IMR-90 (cell line): ENCODE measurements around the gene SIRT5. TPM values are rescaled to one million over a fixed set of nuclear protein-coding genes. Genes with fewer than 3 reads are reported as not detected.

Experiments
- ATAC-seq: fragments of 200-7000 bp; cut with Tn5 transposase; 2 replicates; pipeline ENCODE4 v1.9.1; 2020; ENCODE audit warnings: low read depth, mild to moderate bottlenecking, moderate library complexity
- BruUV-seq: library from RNA; stranded (reverse); fragments of 400-500 nt; replicated peaks from 2 replicates; lab custom pipeline; 2021; lab: Mats Ljungman, UMichigan
- CTCF ChIA-PET: fragments of 300-600 bp; formaldehyde crosslinking; extraction: SDS; loops from one replicate; lab custom pipeline; 2021; ENCODE audit warnings: antibody characterized with exemption; lab: Yijun Ruan, JAX
- POLR2A ChIA-PET: fragments of 300-600 bp; sonication (Branson Sonifier 250); formaldehyde crosslinking; loops from one replicate; lab custom pipeline; 2022; ENCODE audit warnings: antibody characterized with exemption; ENCODE audit not compliant: unreplicated experiment; lab: Charles Lee
- DNase-seq: peaks from one replicate; pipeline ENCODE4 v3.0.0; 2013
- H2AFZ ChIP-seq: replicated peaks from 2 replicates; pipeline ENCODE3; 2013; ENCODE audit warnings: low read length, mild to moderate bottlenecking; ENCODE audit not compliant: poor library complexity
- H2AK5ac ChIP-seq: 2 replicates; pipeline ENCODE4 v1.6.1; 2013; ENCODE audit warnings: low read depth, low read length, inconsistent platforms
- H2AK9ac ChIP-seq: replicated peaks from 2 replicates; pipeline ENCODE3; 2013; ENCODE audit warnings: mild to moderate bottlenecking, low read depth, low read length, moderate library complexity; ENCODE audit not compliant: poor library complexity
- H2BK120ac ChIP-seq: 2 replicates; pipeline ENCODE4 v1.6.1; 2013; ENCODE audit warnings: low read depth, low read length, inconsistent platforms
- H2BK15ac ChIP-seq: 3 replicates; pipeline ENCODE4 v1.6.1; 2013; ENCODE audit warnings: low read depth, low read length, inconsistent platforms
- H2BK20ac ChIP-seq: 2 replicates; pipeline ENCODE4 v1.6.1; 2013; ENCODE audit warnings: low read depth, mild to moderate bottlenecking, inconsistent platforms, low read length, moderate library complexity
- H2BK5ac ChIP-seq: 2 replicates; pipeline ENCODE4 v1.6.1; 2013; ENCODE audit warnings: mild to moderate bottlenecking, low read depth, low read length, inconsistent platforms; ENCODE audit not compliant: poor library complexity, severe bottlenecking
- H3K14ac ChIP-seq: replicated peaks from 2 replicates; pipeline ENCODE4 v1.6.1; 2013; ENCODE audit warnings: low read depth, low read length, inconsistent platforms
- H3K18ac ChIP-seq: 2 replicates; pipeline ENCODE4 v1.6.1; 2013; ENCODE audit warnings: low read depth, low read length, control low read depth
- H3K23ac ChIP-seq: 2 replicates; pipeline ENCODE4 v1.6.1; 2013; ENCODE audit warnings: low read depth, low read length, inconsistent platforms
- H3K27ac ChIP-seq: 2 replicates; pipeline ENCODE4 v1.5.1; 2013; ENCODE audit warnings: mild to moderate bottlenecking, control low read depth, low read length; ENCODE audit not compliant: insufficient read depth
- H3K27me3 ChIP-seq: 2 replicates; pipeline ENCODE4 v1.6.1; 2013; ENCODE audit warnings: low read length; ENCODE audit not compliant: control insufficient read depth, insufficient read depth
- H3K36me3 ChIP-seq: 2 replicates; pipeline ENCODE4 v1.6.1; 2013; ENCODE audit warnings: low read length, mixed read lengths; ENCODE audit not compliant: control insufficient read depth, insufficient read depth
- H3K4ac ChIP-seq: 2 replicates; pipeline ENCODE4 v1.6.1; 2013; ENCODE audit warnings: low read depth, low read length, inconsistent platforms
- H3K4me1 ChIP-seq: 2 replicates; pipeline ENCODE4 v1.6.1; 2013; ENCODE audit warnings: low read length, mixed read lengths; ENCODE audit not compliant: control insufficient read depth, insufficient read depth
- H3K4me2 ChIP-seq: 2 replicates; pipeline ENCODE4 v1.6.1; 2013; ENCODE audit warnings: low read depth, mild to moderate bottlenecking, control low read depth, low read length, moderate library complexity
- H3K4me3 ChIP-seq: 2 replicates; pipeline ENCODE4 v1.5.1; 2013; ENCODE audit warnings: low read depth, mild to moderate bottlenecking, control low read depth, low read length, moderate library complexity; ENCODE audit not compliant: insufficient read depth
- H3K56ac ChIP-seq: 2 replicates; pipeline ENCODE4 v1.6.1; 2013; ENCODE audit warnings: low read length, inconsistent platforms; ENCODE audit not compliant: insufficient read depth; ENCODE audit errors: extremely low read depth
- H3K79me1 ChIP-seq, 2 experiments: 2 replicates each; pipeline ENCODE4 v1.6.1; 2013; ENCODE audit warnings: low read length in 2 of 2, inconsistent platforms in 1 of 2, low read depth in 1 of 2
- H3K9ac ChIP-seq: 2 replicates; pipeline ENCODE4 v1.6.1; 2013; ENCODE audit warnings: low read depth, low read length, control low read depth
- H3K9me1 ChIP-seq: 2 replicates; pipeline ENCODE4 v1.6.1; 2013; ENCODE audit warnings: low read length, inconsistent platforms; ENCODE audit not compliant: insufficient read depth
- H3K9me3 ChIP-seq: 2 replicates; pipeline ENCODE4 v1.6.1; 2013; ENCODE audit warnings: low read length; ENCODE audit not compliant: control insufficient read depth, insufficient read depth
- H4K20me1 ChIP-seq: 2 replicates; pipeline ENCODE4 v1.6.1; 2013; ENCODE audit warnings: low read length, inconsistent platforms; ENCODE audit not compliant: insufficient read depth
- H4K5ac ChIP-seq: 2 replicates; pipeline ENCODE4 v1.6.1; 2013; ENCODE audit warnings: mild to moderate bottlenecking, low read depth, low read length, control low read depth
- H4K8ac ChIP-seq, 2 experiments: 2 replicates each; pipeline ENCODE4 v1.6.1; 2013; ENCODE audit warnings: low read depth in 2 of 2, low read length in 2 of 2, control low read depth in 1 of 2, inconsistent platforms in 1 of 2
- H4K91ac ChIP-seq: 2 replicates; pipeline ENCODE4 v1.6.1; 2013; ENCODE audit warnings: low read depth, low read length, inconsistent platforms; ENCODE audit not compliant: insufficient read depth
- MXI1 ChIP-seq: IDR thresholded peaks from 2 replicates; pipeline ENCODE4 v1.6.1; 2012; ENCODE audit warnings: low read depth, mild to moderate bottlenecking, low read length, moderate library complexity, borderline replicate concordance
- RFX5 ChIP-seq: IDR thresholded peaks from 2 replicates; pipeline ENCODE4 v1.8.0; 2012; ENCODE audit warnings: low read depth, mild to moderate bottlenecking, low read length, moderate library complexity
- SMC3 ChIP-seq: fragments of 150-350 bp; IDR thresholded peaks from 2 replicates; pipeline ENCODE4 v1.6.1; 2016; ENCODE audit warnings: low read depth, mild to moderate bottlenecking, antibody characterized with exemption, low read length, moderate library complexity
- WGBS, 2 experiments: methylation state at CpG; one replicate each; pipeline versions ENCODE4 v1.1.5 to v1.1.7; 2013; ENCODE audit warnings: missing lambda C conversion rate in 2 of 2; ENCODE audit not compliant: insufficient read length in 1 of 2; ENCODE audit errors: extremely low coverage in 2 of 2; 5-methylcytosine and 5-hydroxymethylcytosine counted together
- dilution Hi-C: fragments of 300-500 bp; cut with HindIII; formaldehyde crosslinking; loops from one replicate; pipeline ENCODE4 v1.14.3; 2018; ENCODE audit warnings: low sequenced_read_pairs; ENCODE audit not compliant: unreplicated experiment
- in situ Hi-C: fragments of 300-500 bp; cut with MboI; formaldehyde crosslinking; loops from 3 replicates; pipeline ENCODE4 v1.14.3; 2019; ENCODE audit warnings: low sequenced_read_pairs, inconsistent platforms, mixed read lengths
- intact Hi-C: fragments of 100-400 bp; cut with micrococcal nuclease; formaldehyde crosslinking; loops from 2 replicates; pipeline ENCODE4 v1.10.0; 2022
- polyA plus RNA-seq, 3 experiments: library from polyadenylated mRNA; depleted of rRNA; stranded (reverse); fragments of >200 nt; gene quantifications; 2 replicates each; pipeline ENCODE4 v1.2.3, GENCODE V29; 2012; ENCODE audit warnings: low replicate concordance in 1 of 3
- total RNA-seq: library from RNA; depleted of rRNA; stranded (reverse); fragments of >200 nt; gene quantifications from 2 replicates; pipeline ENCODE4 v1.2.3, GENCODE V29; 2012; rRNA removed

SIRT5 gene
- total and polyA plus RNA-seq, 2 of the 4 experiments (the other 2 are of a cell fraction): 4.7 to 5.2 TPM

DNA sequence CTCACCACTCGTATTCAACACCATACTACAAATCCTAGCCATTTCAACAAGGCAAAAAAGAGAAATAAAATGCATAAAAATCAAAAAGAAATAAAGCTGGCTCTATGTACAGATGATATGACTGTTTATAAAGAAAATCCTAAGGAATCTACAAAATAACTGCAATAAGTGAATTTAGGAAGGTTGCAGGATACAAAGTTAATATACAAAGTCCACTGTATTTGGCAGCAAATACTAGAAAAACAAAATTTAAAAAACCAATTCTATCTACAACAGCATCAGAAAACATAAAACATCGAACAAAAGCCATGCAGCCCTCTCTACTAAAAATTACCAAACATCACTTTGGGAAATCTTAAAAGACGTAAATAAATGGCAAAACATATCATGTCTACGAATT is 89.6 kb downstream of the SIRT5 start:
- POLR2A ChIA-PET: interaction anchor here (0.6 kb wide), 1 partner anchor 31 kb away, joined by 3 read pairs; no protein-coding TSS in a partner anchor
- no peak overlapping the region for H3K18ac ChIP-seq
- no peak overlapping the region for H3K14ac ChIP-seq
- peaks cover 20 to 60% of the 10 kb centered on the region in 2 experiments for H3K79me1 ChIP-seq
- no peak overlapping the region for H2BK20ac ChIP-seq
- H3K27me3 ChIP-seq: no peaks in the 10 kb centered on the region
- no peak overlapping the region for H3K27ac ChIP-seq
- H3K4ac ChIP-seq: no peak overlapping the region
- H3K36me3 ChIP-seq: no peaks in the 10 kb centered on the region
- H3K56ac ChIP-seq: no peak overlapping the region
- TF ChIP-seq SMC3 (no peak), MXI1 (no peak), RFX5 (no peak)
- WGBS, 2 experiments: no CpG with 5 or more reads among the region's 4 CpGs
- H4K8ac ChIP-seq: no peak overlapping the region
- no peaks in the 10 kb centered on the region for H3K9me3 ChIP-seq
- no peak overlapping the region for H2AFZ ChIP-seq
- peaks cover 3% of the 10 kb centered on the region for H3K9me1 ChIP-seq
- no peak overlapping the region for H2AK5ac ChIP-seq
- H2BK15ac ChIP-seq: no peak overlapping the region; the same call in 2 of the 3 replicates
- no peak overlapping the region for H2AK9ac ChIP-seq
- in situ Hi-C loops (no loop called here), dilution Hi-C loops (no loop called here), intact Hi-C loops (loop anchor here (5.0 kb wide), 1 partner anchor 33 kb away; no protein-coding TSS in a partner anchor)
- H4K20me1 ChIP-seq: peaks cover 51% of the 10 kb centered on the region
- H2BK120ac ChIP-seq: no peak overlapping the region
- H3K23ac ChIP-seq: no peak overlapping the region
- H4K91ac ChIP-seq: no peak overlapping the region
- no TSS peak for BruUV-seq
- peaks cover 5% of the 10 kb centered on the region; the same call in 1 of the 2 replicates for H3K4me1 ChIP-seq
- no peak overlapping the region for H3K4me2 ChIP-seq
- no peak overlapping the region for H3K4me3 ChIP-seq
- H2BK5ac ChIP-seq: no peak overlapping the region
- DNase-seq (no peak), ATAC-seq (no peak)
- CTCF ChIA-PET: no interaction called here
- no peak overlapping the region for H3K9ac ChIP-seq
- no peak overlapping the region for H4K5ac ChIP-seq

Other genes starting within 250 kb of the SIRT5 start
- 14.3 and 16.4 TPM in 2 replicates for gene TBC1D7, start 246.1 kb upstream of the SIRT5 start, total RNA-seq
- 17.6 and 22.6 TPM in 2 replicates for gene TBC1D7, start 246.1 kb upstream of the SIRT5 start, polyA plus RNA-seq (2012; rRNA removed)
- gene GFOD1, start 87.0 kb upstream of the SIRT5 start, total RNA-seq: 3.4 and 3.6 TPM in 2 replicates
- gene GFOD1, start 87.0 kb upstream of the SIRT5 start, polyA plus RNA-seq (2012; rRNA removed): 1.8 and 2.2 TPM in 2 replicates
- 21.3 and 60.8 TPM in 2 replicates for gene NOL7, start 40.7 kb downstream of the SIRT5 start, total RNA-seq
- 33.4 and 34.5 TPM in 2 replicates for gene NOL7, start 40.7 kb downstream of the SIRT5 start, polyA plus RNA-seq (2012; rRNA removed)
- gene RANBP9, start 137.2 kb downstream of the SIRT5 start, total RNA-seq: 17.7 and 23.3 TPM in 2 replicates
- gene RANBP9, start 137.2 kb downstream of the SIRT5 start, polyA plus RNA-seq (2012; rRNA removed): 22.1 and 27.8 TPM in 2 replicates
- gene MCUR1, start 240.0 kb downstream of the SIRT5 start, total RNA-seq: 4.1 and 5.6 TPM in 2 replicates
- 6.0 and 6.5 TPM in 2 replicates for gene MCUR1, start 240.0 kb downstream of the SIRT5 start, polyA plus RNA-seq (2012; rRNA removed)